Measurements from ENCODE around the gene ANGPTL2.

The ANGPTL2 gene

GRCh38 chr9:127091526-127091925, 30.9 kb downstream of the ANGPTL2 start:
- no peak for DNase-seq

- no peak for DNase-seq
Observed at GRCh38 chr9:127090341-127090985, 32.0 kb downstream of the ANGPTL2 start.

- DNase-seq = no peak
Observed at GRCh38 chr9:127089631-127090081, 32.8 kb downstream of the ANGPTL2 start.

GRCh38 chr9:127088724-127089615, 33.5 kb downstream of the ANGPTL2 start:
- DNase-seq = no peak

- DNase-seq = no peak
Observed at GRCh38 chr9:127087836-127088235, 34.6 kb downstream of the ANGPTL2 start.

- no peak for DNase-seq
Observed at GRCh38 chr9:127087411-127087810, 35.0 kb downstream of the ANGPTL2 start.

- DNase-seq = no peak
Observed at GRCh38 chr9:127086771-127087170, 35.7 kb downstream of the ANGPTL2 start.

- DNase-seq = no peak
Observed at GRCh38 chr9:127085186-127085585, 37.2 kb downstream of the ANGPTL2 start.

GRCh38 chr9:127084076-127085039, 38.1 kb downstream of the ANGPTL2 start:
- DNase-seq = no peak

GRCh38 chr9:127083138-127083980, 39.1 kb downstream of the ANGPTL2 start:
- DNase-seq = no peak

GRCh38 chr9:127081250-127082185, 40.9 kb downstream of the ANGPTL2 start:
- DNase-seq = no peak

GRCh38 chr9:127079446-127080140, 42.8 kb downstream of the ANGPTL2 start:
- no peak for DNase-seq

- DNase-seq = no peak
Observed at GRCh38 chr9:127078988-127079387, 43.4 kb downstream of the ANGPTL2 start.

- DNase-seq = no peak
Observed at GRCh38 chr9:127078336-127078735, 44.1 kb downstream of the ANGPTL2 start.

- no peak for DNase-seq
Observed at GRCh38 chr9:127077644-127077946, 44.8 kb downstream of the ANGPTL2 start.

- no peak for DNase-seq
Observed at GRCh38 chr9:127076860-127077643, 45.4 kb downstream of the ANGPTL2 start.

GRCh38 chr9:127075624-127076372, 46.6 kb downstream of the ANGPTL2 start:
- no peak for DNase-seq

Data from EL (cell line).